ENCODE data around the gene FAM200C.
A peak's percentile ranks its signal among the peaks of the same experiment; 100 is the strongest.

The FAM200C gene

GRCh38 chr5:160419458-160420330, 19.8 kb upstream of the FAM200C start:
- no peak for DNase-seq

GRCh38 chr5:160418561-160419457, 19.0 kb upstream of the FAM200C start, which contains the start of gene SLU7:
TSS of gene SLU7 (minus strand) at chr5:160419081. CDS start at chr5:160415294, 3,787 bp downstream.
- DNase-seq = peak; percentile 94 to 96

GRCh38 chr5:160398806-160399205, 1.0 kb downstream of the FAM200C start:
- DNase-seq = no peak

- DNase-seq = no peak
Measured at GRCh38 chr5:160397492-160397891, 2.4 kb downstream of the FAM200C start.

GRCh38 chr5:160395111-160395510, 4.7 kb downstream of the FAM200C start:
- DNase-seq = no peak

- DNase-seq = peak in 1 of 2 experiments; percentile 19
Measured at GRCh38 chr5:160390787-160391696, 8.8 kb downstream of the FAM200C start.

- DNase-seq = no peak
Measured at GRCh38 chr5:160387445-160387844, 12.4 kb downstream of the FAM200C start.

GRCh38 chr5:160385496-160385895, 14.4 kb downstream of the FAM200C start:
- DNase-seq = no peak

- no peak for DNase-seq
Measured at GRCh38 chr5:160384681-160385080, 15.2 kb downstream of the FAM200C start.

- peak in 1 of 2 experiments; percentile 15 for DNase-seq
Measured at GRCh38 chr5:160382346-160382745, 17.5 kb downstream of the FAM200C start.

- DNase-seq = no peak
Measured at GRCh38 chr5:160380041-160380440, 19.8 kb downstream of the FAM200C start.

GRCh38 chr5:160379511-160379910, 20.3 kb downstream of the FAM200C start:
- no peak for DNase-seq

- DNase-seq = no peak
Measured at GRCh38 chr5:160378330-160378729, 21.5 kb downstream of the FAM200C start.

GRCh38 chr5:160377651-160378050, 22.2 kb downstream of the FAM200C start:
- no peak for DNase-seq

GRCh38 chr5:160376416-160376815, 23.4 kb downstream of the FAM200C start:
- no peak for DNase-seq

GRCh38 chr5:160375701-160376100, 24.2 kb downstream of the FAM200C start:
- DNase-seq = no peak

GRCh38 chr5:160375166-160375565, 24.7 kb downstream of the FAM200C start:
- no peak for DNase-seq

GRCh38 chr5:160371294-160371693, 28.6 kb downstream of the FAM200C start:
- no peak for DNase-seq

GRCh38 chr5:160370713-160371034, 29.2 kb downstream of the FAM200C start:
- no peak for DNase-seq

- DNase-seq = no peak
Measured at GRCh38 chr5:160369990-160370712, 29.7 kb downstream of the FAM200C start, which contains the start of gene C1QTNF2. TSS of gene C1QTNF2 (minus strand) at chr5:160370626. CDS start at chr5:160355011, 15,615 bp downstream.

GRCh38 chr5:160367885-160368284, 32.0 kb downstream of the FAM200C start:
- DNase-seq = no peak

GRCh38 chr5:160367261-160367660, 32.6 kb downstream of the FAM200C start:
- no peak for DNase-seq

Measured in NCI-H2081 (cell line).